Heart left ventricle (tissue), 16 donors: ENCODE data around the gene VDAC2. TPM values are rescaled to one million over a fixed set of nuclear protein-coding genes. Genes with fewer than 3 reads are reported as not detected.

ENCODE experiments used
- ATAC-seq, 4 donors: fragments of 200-7000 bp; cut with Tn5 transposase; one replicate each; pipeline ENCODE4 v1.9.1; 2020 to 2022; ENCODE audit warnings: moderate library complexity in 4 of 4, mild to moderate bottlenecking in 3 of 4, moderate number of reproducible peaks in 1 of 4
- DNase-seq, 5 donors: peaks; one replicate each; pipeline ENCODE4 v3.0.0-alpha.2; 2020
- H3K27ac ChIP-seq, 12 donors: fragments of 200-600 bp; sonication (generic) in 4 of 12; one replicate each; pipeline versions ENCODE4 v1.5.0 to v1.8.0; 2016 to 2022; ENCODE audit warnings: mild to moderate bottlenecking in 2 of 12
- H3K27me3 ChIP-seq, 9 donors: fragments of 200-600 bp; sonication (generic) in 2 of 9; one replicate each; pipeline versions ENCODE4 v1.5.1 to v1.8.0; 2016 to 2022; ENCODE audit warnings: mild to moderate bottlenecking in 3 of 9
- H3K36me3 ChIP-seq, 9 donors: fragments of 200-600 bp; sonication (generic) in 2 of 9; one replicate each; pipeline versions ENCODE4 v1.5.0 to v1.8.0; 2018 to 2022; ENCODE audit warnings: mild to moderate bottlenecking in 2 of 9
- H3K4me1 ChIP-seq, 12 donors: fragments of 200-600 bp; sonication (generic) in 4 of 12; one replicate each; pipeline versions ENCODE4 v1.5.0 to v1.8.0; 2016 to 2022; ENCODE audit warnings: mild to moderate bottlenecking in 3 of 12
- H3K4me3 ChIP-seq, 12 donors: fragments of 200-600 bp; sonication (generic) in 4 of 12; one replicate each; pipeline versions ENCODE4 v1.5.0 to v1.8.0; 2017 to 2022; ENCODE audit warnings: mild to moderate bottlenecking in 9 of 12, moderate library complexity in 4 of 12
- H3K9me3 ChIP-seq, 12 donors: fragments of 200-600 bp; sonication (generic) in 4 of 12; one replicate each; pipeline versions ENCODE4 v1.5.0 to v1.8.0; 2016 to 2022; ENCODE audit warnings: mild to moderate bottlenecking in 1 of 12
- CTCF ChIP-seq, 12 donors: fragments of 200-600 bp; sonication (generic) in 4 of 12; IDR thresholded peaks; one replicate each; pipeline versions ENCODE4 v1.5.0 to v1.8.0; 2018 to 2022; ENCODE audit warnings: antibody characterized with exemption in 12 of 12, mild to moderate bottlenecking in 5 of 12
- POLR2A ChIP-seq, 2 donors: fragments of 450-650 bp; IDR thresholded peaks; one replicate each; pipeline ENCODE4 v1.6.1; 2017; ENCODE audit warnings: antibody characterized with exemption in 2 of 2, mild to moderate bottlenecking in 2 of 2, moderate library complexity in 2 of 2
- WGBS, 4 donors: extraction: QIAGEN DNeasy Blood & Tissue Kit in 2 of 4; methylation state at CpG; one replicate each; pipeline versions ENCODE4 v1.1.5 to v1.1.7; 2013 to 2018; 5-methylcytosine and 5-hydroxymethylcytosine counted together
- intact Hi-C, 10 donors: fragments of 100-400 bp; cut with DNase I; formaldehyde crosslinking; loops; one replicate each; pipeline versions ENCODE4 v1.11.1 to v1.14.2; 2022
- polyA plus RNA-seq, 2 donors: library from polyadenylated mRNA; stranded (reverse); fragments of 200-250 nt; gene quantifications; one replicate each; pipeline ENCODE4 v1.2.3, GENCODE V29; 2013
- total RNA-seq, 9 donors: library from RNA; depleted of rRNA in 2 of 9; stranded (reverse); fragments of >200 nt in 2 of 9; fragmentation: NEBNext Ultra II Directional in 3 of 9; extraction: Animal tissue kit (Norgen Biotek cat#: 25700) in 3 of 9; gene quantifications; one replicate each; pipeline versions ENCODE4 v1.1.0 to v1.2.4, GENCODE V29; 2016 to 2023
- donor health status: ischemic (EF 13 %, LVEDD 7.1; RV severe dilation, severe dysfunction).
- donor health status: healthy with polysubstance abuse.
- donor health status: DM: no; HTN: yes; CAD: no.
- donor health status: DM: no; HTN: no; CAD: no.
- donor health status: ischemic (EF 25% LVEDD 6.9; RV normal size, moderate dysfunction).
- donor health status: ischemic (EF 25% LVEDD 5.7; RV mildly dilated, moderate dysfunction).
- donor health status: healthy.
- donor health status: DM: yes; HTN: yes; CAD: no.
- donor health status: ischemic (EF 35%, LVEDD 5.7; RV mildly dilated, moderate dysfunction).
- donor health status: nonischemic (EF 11% LVEDD 7.7; RV severe dilation, severe dysfunction).
- donor health status: DM: yes; HTN: yes; CAD: no.
- donor health status: PGD.
- donor health status: ischemic (EF 29% LVEDD 5.4; RV normal size, mild dysfunction).
- donor health status: nonischemic (EF 23%, LVEDD 6.1; RV moderate dilation, normal function).

Gene VDAC2
- total and polyA plus RNA-seq, 11 donors, result 334 to 554 (median 472) TPM

- H3K9me3 ChIP-seq, result peaks cover 0 to 6% (median 0%) of the 10 kb centered on the region in 12 donors
- intact Hi-C loops, result loop anchor here in 9 of 10 donors (5.0 to 10.0 kb wide), 10 partner anchors 132 to 1084 kb away; partner anchors contain the start of genes ADK (in 2 of the 9), AP3M1 (in 2 of the 9) and KAT6B (in 2 of the 9)
- no peaks in the 10 kb centered on the region for H3K36me3 ChIP-seq
- 90 to 92% (median 91%) methylated on average over 10 to 11 of the region's 11 CpGs for WGBS, 4 donors
- peaks cover 0 to 18% (median 14%) of the 10 kb centered on the region in 12 donors for H3K4me1 ChIP-seq
- TF ChIP-seq POLR2A (IDR thresholded peaks at IDR 0.05), result no peak
- no peak for TF ChIP-seq CTCF (IDR thresholded peaks at IDR 0.05)
- ATAC-seq (no peak), DNase-seq (no peak)
- no peaks in the 10 kb centered on the region for H3K27me3 ChIP-seq
- no peak overlapping the region for H3K27ac ChIP-seq
- no peak overlapping the region for H3K4me3 ChIP-seq
Measured at GRCh38 chr10:75239096-75239790, 28.6 kb downstream of the VDAC2 start.

GRCh38 chr10:75240329-75241076, 29.9 kb downstream of the VDAC2 start:
- Histone ChIP-seq H3K4me3 (no peak overlapping the region), H3K27ac (no peak overlapping the region), H3K9me3 (peaks cover 0 to 6% (median 0%) of the 10 kb centered on the region in 12 donors), H3K4me1 (peaks cover 0 to 7% (median 3%) of the 10 kb centered on the region in 12 donors), H3K36me3 (no peaks in the 10 kb centered on the region), H3K27me3 (no peaks in the 10 kb centered on the region)
- no peak for DNase-seq
- ATAC-seq, result no peak
- TF ChIP-seq CTCF (IDR thresholded peaks at IDR 0.05) (no peak), POLR2A (IDR thresholded peaks at IDR 0.05) (no peak)
- 90 to 95% (median 92%) methylated on average over 9 to 12 of the region's 12 CpGs for WGBS, 4 donors
- intact Hi-C loops, result no loop called here

GRCh38 chr10:75243426-75243825, 32.8 kb downstream of the VDAC2 start:
- intact Hi-C loops, result no loop called here
- no peaks in the 10 kb centered on the region for H3K36me3 ChIP-seq
- no peaks in the 10 kb centered on the region for H3K4me1 ChIP-seq
- no peak for TF ChIP-seq POLR2A (IDR thresholded peaks at IDR 0.05)
- no peak for TF ChIP-seq CTCF (IDR thresholded peaks at IDR 0.05)
- DNase-seq, result no peak
- no peaks in the 10 kb centered on the region for H3K27me3 ChIP-seq
- no peak for ATAC-seq
- WGBS, 4 donors, result 78 to 86% (median 81%) methylated on average over 9 to 10 of the region's 10 CpGs
- no peak overlapping the region for H3K27ac ChIP-seq
- peaks cover 0 to 6% (median 0%) of the 10 kb centered on the region in 12 donors for H3K9me3 ChIP-seq
- H3K4me3 ChIP-seq, result no peak overlapping the region
